Sigmoid colon (tissue), 4 donors: ENCODE data around the gene KIAA0232.

Source experiments
- EP300 ChIP-seq, 4 donors: sonication (generic); formaldehyde crosslinking; IDR thresholded peaks; one replicate each; pipeline ENCODE4 v1.6.1; 2017; ENCODE audit warnings: antibody characterized with exemption in 4 of 4
- POLR2A ChIP-seq, 2 donors: fragments of 450-650 bp; IDR thresholded peaks; one replicate each; pipeline ENCODE4 v1.6.1; 2016; ENCODE audit warnings: antibody characterized with exemption in 2 of 2, mild to moderate bottlenecking in 2 of 2, moderate library complexity in 2 of 2
- POLR2AphosphoS5 ChIP-seq, 4 donors: sonication (generic); formaldehyde crosslinking; IDR thresholded peaks; one replicate each; pipeline ENCODE4 v1.6.1; 2017; ENCODE audit warnings: antibody characterized with exemption in 4 of 4
- TF ChIP-seq, protein P1 (sequence below), 4 experiments: fragments of 450-650 bp in 3 of 4; fragments of 200-600 bp in 1 of 4; IDR thresholded peaks; one replicate each; pipeline ENCODE4 v1.5.1; 2016 to 2019; ENCODE audit warnings: antibody characterized with exemption in 4 of 4, mild to moderate bottlenecking in 3 of 4, moderate library complexity in 2 of 4

DNA sequence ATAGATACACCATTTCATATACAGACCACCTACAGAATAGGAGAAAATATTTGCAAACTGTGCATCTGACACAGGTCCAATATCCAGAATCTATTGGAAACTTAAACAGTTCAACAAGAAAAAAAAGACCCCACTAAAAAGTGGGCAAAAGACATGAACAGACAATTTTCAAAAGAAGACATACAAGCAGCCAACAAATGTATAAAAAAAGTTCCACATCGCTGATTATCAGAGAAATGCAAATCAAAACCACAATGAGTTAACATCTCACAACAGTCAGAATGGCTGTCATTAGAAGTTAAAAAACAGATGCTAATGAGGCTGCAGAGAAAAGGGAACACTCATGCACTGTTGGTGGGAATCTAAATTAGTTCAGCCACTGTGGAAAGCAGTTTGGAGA, 36.8 kb downstream of the KIAA0232 start:
- TF ChIP-seq EP300 (IDR thresholded peaks at IDR 0.05) (no peak), POLR2A (IDR thresholded peaks at IDR 0.05) (no peak), POLR2AphosphoS5 (IDR thresholded peaks at IDR 0.05) (no peak)
- TF ChIP-seq, protein P1, sequence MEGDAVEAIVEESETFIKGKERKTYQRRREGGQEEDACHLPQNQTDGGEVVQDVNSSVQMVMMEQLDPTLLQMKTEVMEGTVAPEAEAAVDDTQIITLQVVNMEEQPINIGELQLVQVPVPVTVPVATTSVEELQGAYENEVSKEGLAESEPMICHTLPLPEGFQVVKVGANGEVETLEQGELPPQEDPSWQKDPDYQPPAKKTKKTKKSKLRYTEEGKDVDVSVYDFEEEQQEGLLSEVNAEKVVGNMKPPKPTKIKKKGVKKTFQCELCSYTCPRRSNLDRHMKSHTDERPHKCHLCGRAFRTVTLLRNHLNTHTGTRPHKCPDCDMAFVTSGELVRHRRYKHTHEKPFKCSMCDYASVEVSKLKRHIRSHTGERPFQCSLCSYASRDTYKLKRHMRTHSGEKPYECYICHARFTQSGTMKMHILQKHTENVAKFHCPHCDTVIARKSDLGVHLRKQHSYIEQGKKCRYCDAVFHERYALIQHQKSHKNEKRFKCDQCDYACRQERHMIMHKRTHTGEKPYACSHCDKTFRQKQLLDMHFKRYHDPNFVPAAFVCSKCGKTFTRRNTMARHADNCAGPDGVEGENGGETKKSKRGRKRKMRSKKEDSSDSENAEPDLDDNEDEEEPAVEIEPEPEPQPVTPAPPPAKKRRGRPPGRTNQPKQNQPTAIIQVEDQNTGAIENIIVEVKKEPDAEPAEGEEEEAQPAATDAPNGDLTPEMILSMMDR (IDR thresholded peaks at IDR 0.05): no peak
